Right renal cortex interstitium (tissue), 3 donors: ENCODE results near the gene CRYM. TPM values are rescaled to one million over a fixed set of nuclear protein-coding genes. Genes with fewer than 3 reads are reported as not detected.
"Not testable (repeated sequence)": the region's sequence is repeated elsewhere in the genome, so short reads cannot be mapped to it uniquely, and the experiment has no call there.

Experiments
- DNase-seq, 3 donors: peaks; one replicate each; pipeline ENCODE4 v3.0.0-alpha.2; 2013; ENCODE audit warnings: low read depth in 3 of 3, low spot score in 2 of 3
- polyA plus RNA-seq, 3 donors: library from polyadenylated mRNA; unstranded; fragments of 120-200 nt; gene quantifications; one replicate each; pipeline ENCODE4 v1.2.1, GENCODE V29; 2013; ENCODE audit not compliant: insufficient read length in 3 of 3

Gene CRYM
- polyA plus RNA-seq, 3 donors: 8.3 to 9.8 (median 8.9) TPM

DNA sequence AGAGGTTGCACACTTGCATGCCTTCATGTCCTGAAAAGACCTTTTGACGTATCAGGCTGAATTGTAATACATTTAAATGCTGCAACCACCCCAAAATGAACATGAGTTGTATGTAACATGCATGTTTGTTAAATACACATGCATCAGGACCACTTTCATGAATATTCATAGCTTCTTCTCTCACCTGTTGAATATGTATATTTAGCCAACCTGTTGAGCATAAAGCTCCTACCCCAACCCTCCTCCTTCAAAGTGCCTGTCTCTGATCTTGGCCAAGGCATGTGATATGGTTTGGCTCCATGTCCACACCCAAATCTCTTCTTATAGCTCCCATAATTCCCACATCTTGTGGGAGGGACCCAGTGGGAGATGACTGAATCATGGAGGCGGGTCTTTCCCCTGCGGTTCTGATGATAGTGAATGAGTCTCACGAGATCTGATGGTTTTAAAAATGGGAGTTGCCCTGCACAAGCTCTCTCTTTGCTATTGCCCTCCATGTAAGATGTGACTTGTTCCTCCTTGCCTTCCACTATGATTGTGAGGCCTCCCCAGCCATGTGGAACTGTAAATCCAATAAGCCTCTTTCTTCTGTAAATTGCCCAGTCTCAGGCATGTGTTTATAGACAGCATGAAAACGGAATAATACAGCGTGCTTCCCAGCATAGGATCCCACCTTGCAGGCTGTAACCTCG, 3.8 kb upstream of the CRYM start:
- DNase-seq: no peak

DNA sequence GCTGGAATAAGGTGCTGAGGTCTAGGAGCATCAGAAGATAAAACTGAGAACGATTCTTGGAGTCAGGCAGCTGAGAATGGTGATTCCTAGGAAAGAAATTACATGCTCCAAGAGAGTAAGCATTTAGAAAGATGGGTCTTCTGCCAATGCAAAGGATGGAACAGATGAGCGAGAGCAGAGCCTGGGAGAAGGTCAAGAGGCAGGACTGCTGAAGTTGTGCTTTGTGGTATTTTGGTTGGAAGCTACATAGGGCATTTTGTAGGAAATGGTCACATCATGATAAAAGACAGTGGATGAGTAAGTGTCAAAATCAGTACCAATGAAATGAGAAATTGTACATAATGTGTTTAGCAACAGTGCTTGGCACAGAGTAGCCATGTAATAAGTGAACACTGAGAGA, 1.4 kb upstream of the CRYM start:
- no peak for DNase-seq

DNA sequence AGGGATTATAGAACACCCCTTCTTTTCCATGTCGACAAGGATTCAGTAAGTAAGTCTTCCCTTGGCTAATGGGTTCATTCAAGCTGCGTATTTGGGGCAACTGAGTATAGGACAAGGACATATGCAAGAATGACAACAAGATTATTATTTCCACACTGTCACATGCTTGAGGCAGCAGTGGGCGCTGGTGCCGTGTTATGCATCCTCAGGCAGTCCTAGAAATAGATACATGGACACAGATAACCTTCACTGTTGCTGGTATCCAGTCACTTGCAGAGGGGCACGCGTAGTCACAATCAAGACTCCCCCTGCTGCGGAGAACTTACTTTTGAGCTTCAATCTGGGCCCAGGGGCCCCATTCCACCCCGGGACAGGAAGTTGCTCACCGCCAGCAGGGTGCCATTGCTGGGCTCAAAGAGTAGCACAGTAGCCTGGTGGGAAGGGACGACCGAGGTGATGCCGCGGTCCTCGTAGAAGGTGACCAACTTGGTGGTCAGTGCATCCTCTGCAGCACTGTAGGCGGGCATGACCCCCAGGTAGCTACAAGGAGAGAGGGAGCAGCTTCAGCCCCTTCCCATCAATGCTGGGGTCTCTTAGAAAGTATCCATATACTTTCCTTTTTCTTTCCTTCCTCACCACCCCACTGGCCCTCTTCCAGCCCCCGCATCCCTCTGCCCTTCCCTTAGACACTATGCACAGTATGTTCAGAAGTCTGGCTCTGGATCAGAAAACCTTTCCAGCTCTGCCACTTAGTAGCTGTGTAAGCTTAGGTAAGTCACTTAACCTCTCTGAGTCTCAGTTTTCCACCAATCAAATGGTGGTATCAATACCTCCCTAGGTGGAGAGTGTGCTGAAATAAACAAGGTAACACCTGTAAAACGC, 804 bp downstream of the CRYM start:
- DNase-seq: no peak

DNA sequence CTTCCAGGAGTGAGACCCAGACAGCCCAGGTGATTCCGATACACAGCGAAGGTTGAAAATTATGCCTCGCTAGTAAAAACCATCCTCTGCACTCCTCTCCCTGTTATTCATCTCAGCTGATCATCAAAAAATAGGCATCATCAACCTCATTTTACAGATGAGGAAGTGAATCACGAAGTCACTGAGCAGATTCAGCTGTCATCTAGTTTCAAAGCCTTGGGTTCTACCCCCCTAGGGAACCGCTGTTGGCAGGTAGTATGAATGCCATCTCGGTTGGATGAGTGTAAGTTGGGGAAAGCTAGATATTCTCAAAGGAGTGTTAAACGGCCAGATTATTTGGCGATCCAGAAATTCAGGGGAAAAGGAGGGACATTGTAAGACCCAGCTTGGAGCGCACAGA, 2.0 kb downstream of the CRYM start:
- DNase-seq: no peak

DNA sequence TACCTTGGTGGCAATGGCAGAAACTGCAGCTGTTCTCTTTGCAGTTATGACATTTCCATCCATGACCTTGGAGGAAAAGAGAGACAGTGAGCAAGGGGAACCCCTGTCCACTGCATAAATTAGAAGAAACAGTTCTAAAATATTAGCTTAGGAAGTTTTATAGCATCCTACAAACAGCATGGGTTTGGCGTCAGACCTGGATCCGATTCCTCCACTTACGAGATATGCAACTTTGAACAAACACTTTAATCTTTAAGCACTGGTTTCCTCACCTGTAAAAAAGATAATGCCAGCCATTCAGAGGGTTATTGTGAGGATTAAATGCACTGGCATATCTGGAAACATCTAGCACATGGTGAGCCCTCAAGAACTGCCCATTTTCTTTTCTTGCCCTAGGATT, 2.6 kb downstream of the CRYM start:
- DNase-seq: no peak

DNA sequence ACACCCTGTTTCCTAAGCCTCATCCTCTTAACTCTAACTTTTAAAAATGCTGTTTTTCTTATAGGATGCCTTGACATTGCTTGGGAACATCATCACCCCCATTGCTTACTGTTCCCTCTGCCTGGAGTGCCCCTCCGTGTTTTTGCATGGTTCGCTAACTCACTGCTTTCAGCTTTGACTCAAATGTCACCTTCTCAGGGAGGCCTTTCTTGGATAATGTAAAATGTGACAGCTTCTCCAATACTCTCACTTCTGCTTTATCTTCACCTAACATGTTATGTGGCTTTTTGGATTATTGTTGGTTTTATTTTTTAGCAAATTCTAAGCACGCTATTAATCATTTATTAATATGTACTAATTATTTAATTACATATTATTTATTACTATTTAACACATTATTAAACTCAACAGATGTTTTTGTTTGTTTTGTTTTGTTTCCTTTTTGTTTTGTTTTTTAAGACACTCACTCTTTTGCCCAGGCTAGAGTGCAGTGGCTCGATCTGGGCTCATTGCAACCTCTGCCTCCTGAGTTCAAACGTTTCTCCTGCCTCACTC, 3.8 kb downstream of the CRYM start:
- DNase-seq: no peak

DNA sequence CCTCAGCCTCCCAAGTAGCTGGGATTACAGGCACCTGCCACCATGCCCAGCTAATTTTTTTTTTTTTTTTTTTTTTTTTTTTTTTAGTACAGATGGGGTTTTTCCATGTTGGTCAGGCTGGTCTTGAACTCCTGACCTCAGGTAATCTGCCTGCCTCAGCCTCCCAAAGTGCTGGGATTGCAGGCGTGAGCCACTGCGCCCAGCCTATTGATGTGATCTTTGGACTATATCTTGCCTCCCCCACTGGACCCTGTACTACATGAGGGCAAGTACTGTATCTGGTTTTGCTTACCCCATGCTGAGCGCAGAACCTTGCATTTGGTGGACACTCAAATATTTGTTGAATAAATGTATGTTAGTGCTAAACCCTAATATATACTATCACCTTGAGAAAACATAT, 5.3 kb downstream of the CRYM start:
- not testable (repeated sequence) for DNase-seq

DNA sequence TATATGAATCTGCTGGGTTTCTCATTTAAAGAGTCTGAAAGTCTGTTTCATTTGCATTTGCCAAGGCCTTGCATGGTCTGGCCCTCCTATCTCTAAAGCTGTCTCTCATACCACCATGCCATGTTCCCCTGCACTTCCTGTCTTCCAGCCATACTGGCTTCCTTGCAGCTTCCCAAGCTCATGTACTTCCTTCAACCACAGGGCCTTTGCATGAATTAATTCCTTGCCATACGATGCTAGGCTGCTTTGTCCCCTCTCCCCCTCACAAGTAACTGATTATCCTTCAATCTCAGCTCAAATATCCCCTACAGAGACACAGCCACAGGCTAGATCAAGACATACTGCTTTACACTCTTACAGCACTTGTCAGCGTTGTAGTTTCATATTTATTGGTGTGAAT, 5.8 kb downstream of the CRYM start:
- no peak for DNase-seq

DNA sequence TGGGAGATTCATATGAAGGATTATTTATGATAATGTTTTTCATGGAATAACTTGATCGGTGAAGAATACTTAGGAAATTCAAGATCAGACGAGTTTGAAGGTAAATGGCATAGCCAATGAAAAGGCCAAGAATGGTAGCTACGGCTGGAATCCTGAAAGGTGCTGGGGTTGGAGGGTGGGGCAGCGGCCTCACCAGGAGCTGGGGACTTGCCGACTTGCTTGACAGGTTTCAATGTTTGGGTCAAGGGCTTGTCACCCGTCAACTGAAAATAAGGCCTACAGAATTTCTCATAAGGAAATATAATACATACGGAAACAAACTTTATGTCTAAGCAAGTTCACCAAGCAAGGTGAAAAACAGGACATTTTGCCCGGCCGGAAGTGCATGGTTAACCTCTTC, 9.9 kb downstream of the CRYM start:
- DNase-seq: no peak

DNA sequence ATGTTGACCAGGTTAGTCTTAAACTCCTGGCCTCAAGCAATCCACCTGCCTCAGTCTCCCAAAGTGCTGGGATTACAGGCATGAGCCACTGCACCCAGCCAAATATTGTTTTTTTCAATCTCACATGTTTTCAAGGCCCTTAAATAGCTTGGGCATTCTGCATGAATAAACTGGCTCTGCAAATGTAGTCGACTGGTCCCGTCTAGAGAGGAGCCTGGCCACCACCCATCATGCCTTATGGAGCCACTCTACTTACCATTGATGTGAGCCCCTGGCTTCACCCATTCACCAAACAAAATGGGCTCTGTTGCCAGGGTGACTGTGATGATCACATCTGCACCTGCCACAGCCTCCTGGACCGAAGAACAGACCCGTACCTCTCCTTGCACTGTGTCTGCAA, 10.8 kb downstream of the CRYM start:
- DNase-seq: no peak

DNA sequence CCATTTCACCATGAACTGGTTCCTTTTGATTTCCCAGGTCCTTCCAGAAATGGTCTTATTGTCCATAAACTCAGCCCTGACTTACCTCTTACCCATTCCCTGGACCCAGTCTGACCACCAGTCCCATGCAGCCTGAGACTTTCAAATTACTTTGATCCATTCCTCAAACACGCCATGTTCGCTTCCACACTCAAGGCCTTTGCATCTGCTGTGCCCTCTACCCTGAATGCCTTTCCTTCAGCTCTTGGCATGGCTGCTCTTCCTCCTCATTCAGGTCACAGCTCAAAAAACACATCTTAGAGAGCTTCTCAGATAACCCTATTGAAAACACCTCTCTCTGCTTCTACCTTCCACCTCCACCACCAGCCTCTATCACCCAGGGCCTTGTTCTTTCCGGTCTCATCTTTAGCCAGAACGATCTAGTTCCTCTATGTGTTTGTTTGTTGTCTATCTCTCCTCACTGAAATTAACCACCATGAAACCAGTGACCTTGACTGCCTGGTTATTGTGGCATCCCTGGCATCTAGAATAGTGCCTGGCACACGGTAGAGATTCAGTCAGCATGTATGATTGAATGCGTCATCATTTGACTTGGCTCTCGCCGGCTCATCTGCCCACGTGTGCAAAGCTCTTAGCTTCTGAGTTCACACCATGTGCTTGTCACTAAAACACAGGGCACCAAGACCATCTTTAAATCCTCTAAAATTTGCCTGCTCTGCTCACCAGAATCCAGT, 12.8 kb downstream of the CRYM start:
- no peak for DNase-seq

DNA sequence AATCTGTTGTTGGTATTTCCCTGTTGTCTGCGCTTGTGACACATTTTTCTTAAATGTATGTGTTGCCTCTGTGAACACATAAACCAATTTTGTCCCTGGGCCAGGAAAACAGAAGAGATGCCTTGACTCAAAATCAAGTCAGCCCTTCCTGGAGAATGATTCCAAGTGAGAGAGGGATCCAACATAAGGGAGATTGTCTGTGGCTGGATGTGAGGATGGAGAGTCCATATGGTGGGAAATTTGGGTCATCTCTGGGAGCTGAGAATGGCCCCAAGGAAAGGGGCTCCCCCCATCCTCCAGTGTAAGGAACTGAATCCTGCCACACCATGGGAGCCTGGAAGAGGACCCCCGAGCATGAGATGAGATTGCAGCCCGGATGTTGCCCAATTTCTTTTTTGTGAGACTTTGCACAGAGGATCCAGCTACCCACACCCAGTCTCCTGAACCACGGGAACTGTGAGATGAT, 13.5 kb downstream of the CRYM start:
- DNase-seq: no peak

DNA sequence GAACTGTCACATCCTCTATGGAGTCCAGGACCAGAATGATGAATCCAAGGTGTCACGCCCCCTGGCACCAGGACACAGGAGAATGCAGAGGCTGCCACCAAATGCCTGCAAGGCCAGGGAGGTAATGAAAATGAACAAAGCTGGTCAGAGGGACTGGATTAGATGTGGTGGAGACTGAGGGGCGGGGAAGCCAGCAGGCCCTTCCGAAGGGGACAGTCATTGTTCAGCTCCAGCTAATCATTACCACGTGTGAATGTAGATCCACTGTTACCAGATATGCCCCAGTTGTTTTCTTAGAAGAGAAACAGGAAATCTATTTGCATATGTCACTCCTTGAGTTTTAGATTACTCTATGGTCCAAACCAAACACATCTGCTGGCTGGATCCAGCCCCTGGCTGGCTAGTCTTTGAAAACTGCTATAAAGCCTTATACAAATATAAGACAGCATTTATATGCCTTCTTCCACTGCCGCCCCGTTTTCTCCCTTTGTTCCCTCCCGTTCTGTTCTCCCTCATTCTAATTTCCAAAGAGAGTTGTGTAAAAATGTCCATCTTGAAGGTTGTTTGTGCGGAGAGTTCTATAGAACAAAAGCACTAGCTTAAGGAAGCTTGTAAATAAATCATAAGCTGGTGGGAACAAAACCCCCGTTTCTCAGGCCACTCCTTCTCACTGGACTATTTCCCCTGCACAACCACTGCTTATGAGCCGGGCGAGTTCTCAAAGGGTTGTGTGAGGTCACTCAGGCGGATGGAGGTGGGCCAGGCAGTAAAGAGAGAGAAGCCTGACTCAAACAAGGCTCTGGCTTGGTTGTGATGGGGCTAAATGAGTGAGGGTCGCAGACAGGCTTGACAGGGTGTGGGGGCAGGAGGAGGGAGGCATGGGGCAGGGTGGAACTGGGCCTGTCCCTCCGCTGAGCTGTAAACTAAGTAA, 14.2 kb downstream of the CRYM start:
- DNase-seq: peak in 2 of 3 donors; percentile 51 to 53

DNA sequence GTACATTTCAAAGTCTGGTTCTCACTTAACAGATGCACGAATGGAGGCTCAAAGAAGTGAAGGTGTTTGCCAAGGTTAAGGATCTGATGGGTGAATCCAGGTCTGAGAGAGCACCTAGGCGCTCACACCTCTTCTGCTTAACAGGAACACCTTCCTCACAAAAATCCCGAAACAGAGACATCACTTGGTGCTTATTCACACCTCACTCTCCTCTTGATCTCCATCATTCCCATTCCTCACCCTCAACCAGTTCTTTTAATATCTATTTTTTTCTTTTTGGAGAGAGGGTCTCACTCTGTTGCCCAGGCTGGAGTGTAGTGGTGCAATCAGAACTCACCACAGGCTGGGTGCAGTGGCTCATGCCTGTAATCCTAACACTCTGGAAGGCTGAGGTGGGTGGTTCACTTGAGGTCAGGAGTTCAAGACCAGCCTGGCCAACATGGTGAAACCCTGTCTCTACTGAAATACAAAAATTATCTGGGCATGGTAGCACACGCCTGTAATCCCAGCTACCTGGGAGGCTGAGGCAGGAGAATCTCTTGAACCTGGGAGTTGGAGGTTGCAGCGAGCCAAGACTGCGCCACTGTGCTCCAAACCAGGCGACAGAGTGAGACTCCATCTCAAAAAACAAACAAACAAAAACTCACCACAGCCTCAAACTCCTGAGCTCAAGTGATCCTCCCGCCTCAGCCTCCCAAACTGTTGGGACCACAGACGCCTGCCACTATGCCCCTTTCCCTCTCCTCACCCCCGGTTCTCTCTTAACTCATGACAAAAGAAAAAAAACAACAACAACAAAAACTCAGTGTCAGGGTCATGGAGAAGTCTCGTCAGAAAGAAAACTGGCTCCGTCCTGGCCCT, 15.1 kb downstream of the CRYM start:
- DNase-seq: no peak

DNA sequence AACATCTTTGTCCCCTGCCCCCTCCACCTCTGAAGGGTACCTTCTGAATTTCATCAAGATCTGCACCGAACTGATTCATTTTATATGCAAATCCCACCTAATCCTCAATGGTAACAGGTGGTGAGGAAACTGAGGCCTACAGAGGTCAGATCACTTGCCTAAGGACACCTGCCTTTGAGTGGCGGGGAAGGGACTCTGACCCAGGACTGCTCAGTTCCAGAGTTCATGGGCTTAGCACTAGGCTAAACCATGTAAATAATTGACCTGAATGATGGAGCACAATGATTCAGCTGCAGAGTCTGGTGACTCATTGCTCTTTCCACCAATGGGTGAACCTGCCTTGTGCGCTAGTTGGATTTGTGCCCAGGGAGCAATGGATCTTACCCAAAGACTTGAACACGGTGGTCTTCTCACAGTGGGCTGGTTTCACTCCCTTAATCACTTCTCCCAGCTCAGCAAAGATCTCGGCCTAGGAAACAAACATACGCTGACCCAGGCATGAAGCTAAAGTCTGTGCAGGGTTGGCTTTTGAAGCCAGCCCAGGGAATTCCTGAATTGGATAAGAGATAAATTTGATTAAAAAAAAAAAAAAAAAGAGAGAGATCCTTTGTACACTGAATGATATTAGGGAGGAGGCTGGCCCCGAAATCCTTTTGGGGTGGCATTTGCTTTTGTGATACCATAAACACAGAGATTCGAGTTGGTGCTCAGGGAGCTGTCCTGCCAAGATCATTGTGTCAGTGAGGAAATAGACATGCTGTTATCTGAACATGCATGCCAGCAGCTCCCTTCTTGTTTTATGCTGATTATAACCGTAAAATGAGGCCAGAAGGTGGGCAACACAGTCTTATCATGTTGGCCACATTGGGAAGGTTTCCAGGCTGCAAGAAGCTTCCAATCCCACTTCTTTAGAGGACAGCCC, 17.0 kb downstream of the CRYM start:
- no peak for DNase-seq

DNA sequence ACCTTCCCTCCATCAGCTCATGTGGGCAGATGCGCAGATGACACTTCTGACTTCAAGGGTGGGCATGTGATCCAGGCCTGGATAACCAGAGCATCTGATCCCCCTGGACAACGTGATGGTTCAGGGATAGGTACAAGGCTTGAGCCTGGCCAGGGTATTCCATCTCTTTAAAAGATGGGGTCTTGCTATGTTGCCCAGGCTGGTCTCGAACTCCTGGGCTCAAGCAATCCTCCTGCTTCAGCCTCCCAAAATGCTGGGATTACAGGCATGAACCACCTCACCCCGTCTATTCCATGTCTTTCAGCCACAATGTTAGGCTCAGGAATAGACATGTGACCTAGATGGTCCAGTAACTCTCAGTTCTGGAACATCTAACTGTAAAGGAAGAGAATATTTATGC, 20.8 kb downstream of the CRYM start:
- no peak for DNase-seq

DNA sequence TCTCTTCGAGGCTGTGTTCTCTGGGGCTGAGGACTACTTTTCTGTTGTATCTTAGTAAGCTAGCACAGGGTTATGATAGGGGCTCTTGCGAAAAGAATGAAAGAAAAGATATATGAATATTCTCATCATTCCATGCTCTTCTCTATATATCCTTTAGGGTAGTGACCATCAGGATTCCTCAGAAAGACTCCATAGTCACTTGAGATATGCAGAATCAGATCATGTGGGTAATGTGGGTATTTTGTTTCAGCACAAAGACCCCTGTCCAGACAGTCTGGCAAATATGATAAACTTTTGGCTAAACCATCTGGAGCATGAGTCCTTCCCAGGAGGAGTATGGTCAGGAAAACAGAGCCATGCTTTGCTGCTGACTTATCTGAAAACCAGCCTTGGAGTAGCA, 21.5 kb downstream of the CRYM start:
- no peak for DNase-seq

DNA sequence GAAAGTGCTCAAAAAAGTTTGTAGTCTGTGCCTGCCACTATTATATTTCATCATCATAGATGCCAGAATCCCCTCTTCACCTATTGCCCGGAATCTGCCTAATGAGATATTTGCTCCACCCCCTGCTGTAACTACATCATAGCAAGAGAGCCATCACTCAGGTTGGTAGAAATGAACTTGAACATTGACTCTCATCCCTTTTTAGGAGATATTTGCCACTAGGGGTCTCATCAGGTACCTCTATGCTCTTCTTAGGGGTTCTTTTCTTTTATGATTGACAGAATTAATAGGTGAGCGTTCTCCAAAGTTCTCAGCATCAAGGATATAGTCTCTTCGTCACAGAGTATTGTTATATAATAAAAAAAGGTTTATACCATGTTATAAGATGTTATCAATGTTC, 24.6 kb downstream of the CRYM start:
- DNase-seq: no peak
